ENCODE data around the gene CASKIN2.
"Not testable (repeated sequence)": the region's sequence is repeated elsewhere in the genome, so short reads cannot be mapped to it uniquely, and the experiment has no call there.

CASKIN2 gene

DNA sequence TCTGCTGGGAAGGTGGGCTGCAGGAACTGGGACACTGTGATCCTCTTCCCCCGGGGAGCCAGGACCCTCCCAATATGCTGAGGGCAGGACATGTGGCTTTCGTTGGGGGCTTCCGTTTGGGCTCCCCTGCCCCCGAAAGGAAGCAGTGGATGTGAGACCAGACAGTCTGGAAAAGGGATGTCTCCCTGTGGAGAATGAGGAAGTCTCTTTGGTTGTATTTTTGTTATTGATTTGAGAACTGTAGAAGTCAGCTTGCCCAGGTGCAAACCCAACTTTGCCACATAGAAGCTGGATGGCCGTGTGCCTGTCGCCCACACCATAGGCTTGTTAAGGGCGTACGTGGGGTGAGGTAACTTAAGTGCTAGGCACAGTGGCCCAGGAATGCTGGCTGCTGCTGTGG, 28.9 kb upstream of the CASKIN2 start:
- DNase-seq = no peak

- DNase-seq = no peak
Observed at GRCh38 chr17:75542728-75543336, 27.5 kb upstream of the CASKIN2 start.

GRCh38 chr17:75542229-75542628, 26.9 kb upstream of the CASKIN2 start:
- DNase-seq = no peak

DNA sequence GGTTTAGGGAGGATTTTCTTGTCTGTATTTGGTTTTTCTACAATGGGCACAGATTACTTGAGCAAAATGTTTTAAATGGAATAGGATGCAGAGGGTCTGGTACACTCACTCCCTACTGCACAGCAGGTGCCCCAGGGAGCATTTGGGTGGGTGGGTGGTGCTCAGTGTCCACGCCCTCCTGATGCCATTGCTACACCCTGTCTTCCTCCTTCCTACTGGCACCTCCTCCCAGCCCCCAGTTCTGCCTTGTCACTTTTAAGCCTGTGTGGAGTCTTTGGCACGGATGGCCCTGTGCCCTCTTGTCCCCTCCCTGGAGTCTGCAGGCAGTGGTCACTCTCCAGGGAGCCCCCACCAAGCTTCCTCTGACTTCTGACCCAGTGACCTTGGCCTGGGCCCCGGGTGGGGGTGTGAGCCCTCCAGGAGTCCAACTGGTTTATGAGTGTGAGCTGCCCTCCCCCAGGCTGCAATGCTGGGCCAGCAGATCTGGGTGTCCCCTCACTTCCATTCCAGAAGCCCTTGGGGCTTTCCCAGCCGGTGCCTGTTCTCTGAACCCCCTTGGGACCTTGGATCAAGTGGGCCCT, 25.7 kb upstream of the CASKIN2 start:
- DNase-seq = no peak

DNA sequence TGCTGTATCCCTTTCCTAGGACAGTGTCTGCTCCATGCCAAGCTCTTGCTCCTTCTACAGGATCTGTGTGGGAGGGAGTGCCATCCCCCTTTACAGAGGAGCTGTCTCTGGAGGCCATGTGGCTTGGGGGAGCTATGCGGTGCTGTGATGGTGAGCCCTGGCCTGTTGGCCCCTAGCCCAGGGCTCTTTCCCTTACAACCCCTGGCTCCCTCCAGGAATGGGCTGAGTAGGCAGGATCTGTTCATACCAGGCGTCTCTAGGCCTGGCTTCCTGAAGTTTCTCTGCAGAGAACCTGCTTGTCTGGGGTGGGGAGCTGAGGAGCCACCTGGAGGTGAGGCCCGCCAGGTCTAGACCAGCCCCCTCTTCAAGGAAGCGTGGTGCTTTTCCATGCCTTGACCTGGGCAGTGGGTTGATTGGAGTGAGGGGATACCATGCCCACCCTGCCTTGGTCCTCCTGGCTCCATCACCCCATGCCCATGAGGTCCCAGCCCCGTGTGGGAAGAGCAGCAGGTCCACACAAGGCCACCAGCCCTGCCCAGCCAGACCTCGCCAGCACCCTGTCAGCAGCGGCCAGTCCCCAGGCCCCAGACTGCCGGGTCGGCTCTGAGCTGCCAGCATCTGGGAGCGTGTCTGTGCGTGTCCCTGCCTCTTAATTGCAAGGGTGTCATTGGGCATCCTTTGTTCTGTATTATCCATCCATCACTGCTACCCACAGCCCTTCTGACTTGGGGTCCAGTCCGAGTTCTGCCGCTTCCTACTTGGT, 24.8 kb upstream of the CASKIN2 start:
- no peak for DNase-seq

GRCh38 chr17:75536366-75536765, 21.0 kb upstream of the CASKIN2 start:
- DNase-seq = no peak

DNA sequence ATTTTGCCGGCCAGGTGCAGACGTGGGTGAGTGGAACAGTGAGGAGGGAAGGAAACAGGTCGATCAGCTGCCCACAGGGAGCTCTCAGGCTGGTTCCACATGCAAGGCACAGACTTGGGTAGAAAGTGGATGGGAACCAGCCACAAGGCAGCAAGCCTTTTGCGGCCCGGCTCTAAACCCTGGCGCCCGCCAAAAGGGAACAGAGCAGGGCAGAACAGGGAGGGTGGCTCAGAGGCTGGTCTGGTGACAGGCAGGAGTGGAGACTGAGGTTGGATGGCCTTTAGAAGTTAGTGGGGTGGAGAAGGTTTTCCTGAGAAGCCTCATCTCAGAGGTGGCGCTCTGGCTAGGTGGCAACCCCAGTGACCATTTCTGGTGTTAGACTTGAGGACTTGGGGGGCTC, 20.5 kb upstream of the CASKIN2 start:
- no peak for DNase-seq

DNA sequence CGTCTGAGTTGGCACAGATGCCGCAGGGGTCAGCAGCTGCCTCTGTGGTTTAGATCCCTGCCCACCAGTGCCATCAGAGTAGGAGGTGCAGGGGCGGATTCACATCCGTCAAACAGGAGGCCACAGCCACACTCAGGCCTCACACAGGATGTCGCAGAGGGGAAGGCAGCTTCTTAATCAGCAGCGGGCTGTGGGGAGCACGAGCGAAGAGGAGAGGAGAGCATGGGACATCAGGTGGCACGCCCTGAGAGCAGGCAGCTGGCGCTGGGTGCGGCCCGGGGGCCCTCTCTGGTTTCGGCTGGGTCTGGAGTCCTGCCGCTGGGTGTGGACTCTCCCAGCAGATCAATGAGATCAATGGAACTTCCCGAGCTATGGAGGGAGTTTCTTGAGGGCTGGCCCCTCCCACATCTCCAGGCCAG, 19.8 kb upstream of the CASKIN2 start:
- peak; percentile 91 for DNase-seq

DNA sequence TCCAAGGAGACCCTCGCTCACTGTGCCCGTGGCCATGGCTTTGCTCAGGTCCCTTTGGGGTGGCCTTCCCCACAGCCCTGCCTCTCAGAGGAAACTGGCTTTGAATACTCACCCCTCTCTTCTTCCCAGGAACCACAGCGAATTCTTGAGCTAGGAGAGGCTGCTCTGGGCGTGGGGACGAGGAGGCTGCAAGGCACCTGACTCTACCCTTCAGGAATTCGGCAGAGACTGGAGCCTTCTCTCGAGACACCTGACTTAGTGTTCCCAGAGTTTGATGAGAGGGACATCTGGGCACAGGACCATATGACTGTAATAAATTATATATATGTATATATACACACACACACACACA, 16.4 kb upstream of the CASKIN2 start:
- DNase-seq = no peak

DNA sequence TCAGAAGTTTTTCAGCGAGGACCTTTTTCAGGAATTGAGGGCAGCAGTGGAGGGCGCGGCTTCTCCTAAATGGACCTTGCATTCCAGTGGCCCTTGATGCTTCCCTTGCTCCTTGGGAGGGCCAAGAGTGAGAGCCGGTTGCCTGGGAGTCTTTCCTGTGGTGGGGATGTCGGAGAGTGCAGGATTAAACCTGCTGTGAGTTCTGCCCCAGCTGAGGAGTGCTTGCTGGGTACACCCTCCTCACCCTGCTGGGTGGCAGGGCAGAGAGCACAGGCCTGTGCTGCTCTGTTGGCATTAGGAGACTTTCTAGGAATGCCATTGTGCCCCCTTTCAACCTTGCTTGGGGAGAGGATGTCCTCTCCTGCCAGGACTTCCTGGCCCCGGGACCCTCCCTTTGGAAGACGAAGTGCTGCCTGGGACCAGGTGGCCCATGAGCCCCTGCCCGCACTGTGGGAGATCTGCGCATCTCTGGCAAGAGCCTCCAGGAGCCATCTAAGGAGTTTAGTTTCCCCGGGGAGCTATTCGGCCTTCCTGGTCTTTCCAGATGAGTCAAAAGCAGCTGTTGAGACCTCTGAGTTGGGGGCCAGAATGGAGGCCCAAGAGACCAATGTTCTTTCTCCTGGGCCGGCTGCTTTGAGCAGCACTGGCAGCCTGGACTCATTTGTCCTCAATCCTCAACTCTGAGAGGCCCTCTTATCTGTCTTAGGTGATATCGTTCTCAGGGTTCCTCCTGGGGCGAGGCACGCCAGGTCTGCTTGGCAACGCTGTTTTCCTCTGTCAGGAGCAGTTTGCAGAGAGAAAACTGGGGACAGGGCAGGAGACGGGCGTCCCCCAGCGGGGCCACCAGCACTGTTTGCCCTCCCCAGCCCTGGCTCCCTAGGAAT, 15.7 kb upstream of the CASKIN2 start:
- DNase-seq = no peak

DNA sequence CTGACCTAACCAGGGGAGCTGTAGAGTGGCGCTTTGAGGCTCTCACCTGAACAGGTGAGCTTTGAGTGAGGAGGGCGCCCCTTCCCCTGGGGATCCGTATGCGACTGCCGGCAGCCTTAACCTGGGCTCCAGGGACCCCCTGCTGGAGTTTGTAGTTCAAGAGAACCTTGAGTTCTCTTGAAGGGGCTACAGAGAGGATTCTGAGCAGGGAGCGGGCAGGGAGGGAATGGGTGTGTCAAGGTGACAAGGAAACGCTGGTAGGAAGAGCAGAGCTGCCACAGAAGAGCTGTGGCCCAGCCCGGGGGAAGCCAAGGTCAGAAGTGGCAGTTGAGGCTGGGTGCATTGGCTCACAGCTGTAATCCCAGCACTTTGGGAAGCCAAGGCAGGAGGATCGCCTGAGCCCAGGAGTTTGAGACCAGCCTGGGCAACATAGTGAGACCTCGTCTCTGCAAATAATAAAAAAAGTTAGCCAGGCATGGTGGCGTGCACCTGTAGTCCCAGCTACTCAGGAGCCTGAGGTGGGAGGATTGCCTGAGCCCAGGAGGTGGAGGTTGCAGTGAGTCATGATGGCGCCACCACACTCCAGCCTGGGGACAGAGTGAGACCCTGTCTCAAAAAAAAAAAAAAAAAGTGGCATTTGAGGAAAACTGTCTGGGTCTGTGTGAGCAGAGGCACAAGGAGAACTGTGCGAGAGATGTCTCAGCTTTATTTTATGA, 11.4 kb upstream of the CASKIN2 start:
- no peak for DNase-seq

DNA sequence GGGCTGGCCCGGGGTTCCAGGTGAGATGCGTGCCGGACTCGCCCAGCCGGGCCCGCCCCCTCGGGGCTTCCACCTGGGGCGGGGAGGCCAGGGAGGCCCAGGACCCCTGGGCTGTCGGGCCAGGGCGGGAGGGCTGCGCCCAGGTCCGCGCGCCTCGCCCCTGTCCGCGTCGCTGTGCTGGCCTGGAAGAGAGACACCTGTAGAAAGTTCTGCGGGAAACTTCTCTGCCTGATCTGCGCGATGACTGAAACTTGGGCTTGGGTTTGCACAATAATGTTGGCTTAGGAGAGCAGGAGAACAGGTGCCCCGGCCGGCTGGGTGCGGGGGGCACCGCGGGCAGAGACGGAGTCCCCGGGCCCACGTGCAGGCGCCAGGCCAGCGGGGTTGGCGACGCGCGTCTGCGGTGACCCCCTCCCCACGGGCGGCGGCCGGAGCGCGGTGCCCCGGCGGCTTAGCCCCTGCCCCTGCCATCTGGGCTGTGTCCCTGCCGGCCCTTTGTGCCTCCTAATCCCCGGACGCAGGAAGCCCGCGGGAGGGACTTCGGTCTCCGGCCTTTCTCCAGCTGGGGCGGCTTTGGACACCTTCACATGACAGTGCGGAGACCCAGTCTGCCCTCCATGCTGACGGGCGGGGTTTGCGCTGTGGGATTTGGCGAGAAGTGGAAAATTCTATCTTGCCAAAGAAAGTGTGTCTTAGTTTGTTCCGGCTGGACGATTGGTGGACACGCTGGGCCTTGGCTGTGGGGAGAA, 10.6 kb upstream of the CASKIN2 start:
- no peak for DNase-seq

DNA sequence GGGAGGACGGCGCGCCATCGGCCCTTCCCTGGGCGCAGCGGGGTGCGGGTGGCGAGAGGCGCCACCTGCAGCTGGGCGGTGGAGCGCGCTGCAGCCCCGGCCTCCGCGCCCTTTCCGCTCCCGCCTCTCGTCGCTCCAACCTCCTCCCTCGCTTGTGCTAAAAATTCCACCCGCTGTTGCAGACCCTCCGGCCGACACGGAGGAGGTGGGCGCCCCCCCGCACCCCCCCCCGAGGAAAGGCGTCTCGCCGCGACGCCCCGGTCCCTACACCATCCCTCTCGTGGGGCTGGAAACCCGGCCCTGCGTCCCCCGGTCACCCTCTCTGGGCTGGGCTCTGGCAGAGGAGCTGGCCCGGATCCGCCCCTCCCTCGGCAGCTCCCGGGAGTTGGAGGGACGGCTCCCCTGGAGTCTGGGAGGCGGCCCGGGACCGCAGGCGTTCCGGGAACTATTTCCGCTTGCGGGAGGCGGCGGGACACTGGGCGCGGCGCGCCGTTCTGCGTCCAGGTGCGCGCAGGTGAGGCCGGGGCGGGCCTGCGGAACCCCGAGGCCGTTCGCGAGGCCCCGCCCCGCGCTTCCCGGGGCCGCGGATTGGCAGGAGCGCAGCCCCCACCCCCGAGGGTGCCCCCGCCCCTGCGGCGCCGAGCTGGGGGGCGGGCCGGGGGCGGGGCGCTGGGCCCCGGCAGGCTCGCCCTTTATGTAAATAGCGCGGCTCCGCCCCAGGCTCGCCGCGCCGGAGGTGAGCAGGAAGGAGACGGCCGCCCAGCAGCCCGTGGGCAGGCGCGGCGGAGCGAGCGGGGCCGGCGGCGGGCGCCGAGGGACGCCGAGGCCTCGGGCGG, 9.9 kb upstream of the CASKIN2 start, which contains the start of gene LLGL2:
Gene LLGL2 (plus strand): TSS at position 728 of the 836 bp plus-strand sequence. CDS start 17,730 bp downstream, outside the sequence.
- DNase-seq = peak; percentile 94

DNA sequence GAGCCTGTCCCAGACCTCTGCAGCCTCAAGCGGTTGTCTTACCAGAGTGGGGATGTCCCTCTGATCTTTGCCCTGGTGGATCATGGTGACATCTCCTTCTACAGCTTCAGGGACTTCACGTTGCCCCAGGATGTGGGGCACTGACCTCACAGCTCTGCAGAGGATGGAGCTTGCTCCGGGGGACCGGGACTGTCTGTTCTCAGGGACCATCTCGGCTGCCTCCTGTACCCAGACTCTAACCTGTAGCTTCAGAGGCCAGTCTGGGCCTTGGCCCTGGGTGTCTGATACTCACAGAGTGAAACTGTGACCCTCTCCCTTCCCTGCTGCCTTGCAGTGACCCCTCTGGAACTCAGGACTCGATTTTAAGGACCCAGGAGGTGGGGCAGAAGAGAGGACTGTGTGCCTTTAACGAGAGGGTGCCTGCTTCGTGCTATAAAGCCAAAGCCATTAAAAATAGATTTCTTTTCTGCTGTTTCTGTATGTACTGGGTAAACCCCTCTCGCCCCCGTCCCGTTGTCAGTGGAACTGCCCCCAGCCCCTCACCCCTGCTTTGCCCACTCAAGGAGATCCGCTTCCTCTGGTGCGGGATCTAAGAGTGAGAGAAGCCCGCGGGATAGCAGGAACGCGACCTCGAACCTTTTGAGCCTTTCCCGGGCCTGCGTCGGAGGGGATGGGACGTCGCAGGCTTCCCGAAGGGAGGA, 9.1 kb upstream of the CASKIN2 start:
- DNase-seq = no peak

DNA sequence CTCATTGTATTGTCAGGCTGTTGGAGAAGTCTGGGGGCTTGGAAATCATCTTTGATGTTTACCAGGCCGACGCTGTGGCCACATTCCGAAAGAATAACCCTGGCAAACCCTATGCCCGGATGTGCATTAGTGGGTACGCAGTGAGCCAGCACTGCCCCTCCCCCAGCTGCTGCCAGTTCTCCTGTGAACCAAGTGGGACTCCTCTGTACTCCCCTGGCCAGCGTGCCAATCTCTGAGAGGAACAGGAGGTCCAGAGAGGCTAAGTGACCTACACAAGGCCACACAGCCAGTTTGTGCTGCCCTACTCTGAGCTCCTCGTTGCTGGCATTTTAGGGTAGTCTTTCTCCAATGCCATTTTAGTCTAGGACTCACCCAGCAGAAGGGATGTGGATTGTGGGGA, 8.3 kb upstream of the CASKIN2 start:
- no peak for DNase-seq

DNA sequence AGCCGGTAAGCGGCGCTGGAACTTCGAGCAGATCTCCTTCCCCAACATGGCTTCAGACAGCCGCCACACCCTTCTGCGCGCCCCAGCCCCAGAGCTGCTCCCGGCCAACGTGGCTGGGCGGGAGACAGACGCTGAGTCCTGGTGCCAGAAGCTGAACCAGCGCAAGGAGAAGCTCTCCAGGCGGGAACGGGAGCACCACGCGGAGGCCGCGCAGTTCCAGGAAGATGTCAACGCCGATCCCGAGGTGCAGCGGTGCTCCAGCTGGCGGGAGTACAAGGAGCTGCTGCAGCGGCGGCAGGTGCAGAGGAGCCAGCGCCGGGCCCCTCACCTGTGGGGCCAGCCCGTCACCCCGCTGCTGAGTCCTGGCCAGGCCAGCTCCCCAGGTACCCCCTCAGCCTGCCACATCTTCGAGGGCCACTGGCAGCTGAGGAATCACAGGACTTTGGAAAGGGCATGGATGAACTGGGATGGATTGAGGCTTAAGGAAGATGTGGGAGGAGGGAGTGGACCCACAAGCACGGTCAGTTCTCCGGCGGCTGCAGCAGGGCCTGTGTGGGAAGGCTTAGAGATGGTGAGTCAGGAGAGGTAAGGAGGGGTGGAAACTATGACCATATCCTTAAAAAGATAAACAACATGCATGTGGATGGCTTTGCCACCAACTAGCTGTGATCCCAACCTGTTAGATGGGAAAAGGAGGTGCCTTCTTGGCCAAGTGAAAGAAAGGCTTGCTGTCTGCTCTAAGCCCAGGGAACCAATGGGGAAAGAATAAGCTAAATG, 6.8 kb upstream of the CASKIN2 start:
- no peak for DNase-seq

DNA sequence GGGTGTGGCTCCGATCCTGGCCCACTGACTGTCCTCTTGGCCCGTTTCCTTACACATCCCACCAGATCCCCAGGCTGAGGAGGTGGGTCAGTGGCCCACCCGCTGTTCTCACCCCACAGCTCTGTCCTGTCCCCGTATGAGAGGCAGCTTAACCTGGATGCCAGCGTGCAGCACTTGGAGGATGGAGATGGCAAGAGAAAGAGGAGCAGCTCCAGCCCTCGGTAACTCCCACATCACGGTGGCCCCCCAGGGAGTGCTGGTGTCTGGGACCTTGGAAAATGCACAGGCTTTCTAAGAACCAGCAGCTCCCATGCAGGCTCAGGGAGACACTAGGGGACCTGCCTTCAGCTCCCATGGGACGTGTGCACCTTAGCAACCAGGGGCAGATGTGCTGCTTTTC, 6.0 kb upstream of the CASKIN2 start:
- DNase-seq = no peak

- DNase-seq = not testable (repeated sequence)
Observed at GRCh38 chr17:75520413-75520812, 5.1 kb upstream of the CASKIN2 start.

DNA sequence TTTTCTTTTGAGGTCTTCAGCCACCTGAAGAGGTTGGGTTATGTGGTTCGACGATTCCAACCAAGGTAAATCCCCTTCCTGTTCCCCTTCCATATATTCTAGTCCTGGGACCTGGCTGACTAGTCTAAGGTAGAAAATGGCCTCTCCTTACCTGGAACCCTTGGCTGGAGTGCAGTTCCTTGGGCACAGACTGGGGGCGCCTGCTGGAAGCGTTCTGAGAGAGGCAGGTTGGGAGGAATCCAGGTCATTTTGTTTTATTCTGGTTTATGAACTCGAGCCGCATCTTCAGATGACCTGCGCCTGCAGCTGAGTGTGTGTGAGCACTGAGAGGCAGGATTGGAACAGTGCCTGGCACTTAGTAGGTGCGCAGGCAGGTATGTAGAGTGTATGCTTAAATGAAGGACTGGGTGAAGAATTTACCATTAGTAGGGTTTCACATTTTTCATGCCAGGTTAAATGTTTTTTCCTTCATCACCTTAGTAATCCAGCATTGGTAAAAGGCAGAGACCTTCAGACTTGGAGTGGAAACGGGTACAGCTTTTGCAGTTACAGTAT, 3.7 kb upstream of the CASKIN2 start:
- no peak for DNase-seq
